Thoracic aorta (tissue), 2 donors: ENCODE results near the gene NNMT. TPM values are rescaled to one million over a fixed set of nuclear protein-coding genes. Genes with fewer than 3 reads are reported as not detected.
A peak's percentile ranks its signal among the peaks of the same experiment; 100 is the strongest.

ENCODE experiments used
- ATAC-seq: fragments of 150-250 bp; one replicate; pipeline ENCODE4 v1.8.0; 2017; ENCODE audit warnings: low read depth; ENCODE audit not compliant: insufficient number of reproducible peaks, low FRiP score
- DNase-seq: peaks from one replicate; pipeline ENCODE4 v3.0.0-alpha.2; 2020; ENCODE audit warnings: low spot score
- H3K27ac ChIP-seq, 2 donors: fragments of 200-600 bp; sonication (generic); 1 replicate in 1 of 2; 2 replicates in 1 of 2; pipeline ENCODE4 v1.5.1; 2016; ENCODE audit warnings: mild to moderate bottlenecking in 2 of 2, moderate library complexity in 2 of 2
- H3K27me3 ChIP-seq: fragments of 200-600 bp; sonication (generic); replicated peaks from 2 replicates; pipeline ENCODE4 v1.6.0; 2016; ENCODE audit warnings: mild to moderate bottlenecking; ENCODE audit not compliant: insufficient read depth
- H3K36me3 ChIP-seq: fragments of 200-600 bp; sonication (generic); one replicate; pipeline ENCODE4 v1.5.1; 2016
- H3K4me1 ChIP-seq, 2 donors: fragments of 200-600 bp; sonication (generic); 1 replicate in 1 of 2; 2 replicates in 1 of 2; pipeline versions ENCODE4 v1.5.1 to v1.6.0; 2016; ENCODE audit warnings: low read depth in 2 of 2, mild to moderate bottlenecking in 1 of 2; ENCODE audit not compliant: control insufficient read depth in 1 of 2
- H3K4me3 ChIP-seq: fragments of 200-600 bp; sonication (generic); 2 replicates; pipeline ENCODE4 v1.5.1; 2016; ENCODE audit warnings: mild to moderate bottlenecking
- H3K9me3 ChIP-seq: fragments of 200-600 bp; sonication (generic); 2 replicates; pipeline ENCODE4 v1.5.1; 2016
- CTCF ChIP-seq: fragments of 200-600 bp; sonication (generic); IDR thresholded peaks from one replicate; pipeline ENCODE4 v1.5.1; 2019; ENCODE audit warnings: antibody characterized with exemption
- total RNA-seq, 2 donors: library from RNA; depleted of rRNA; stranded (reverse); fragments of >200 nt; gene quantifications; one replicate each; pipeline versions ENCODE4 v1.1.0 to v1.2.3, GENCODE V29; 2016

The NNMT gene
- total RNA-seq, 2 donors from 2014 or later: 583 to 1,213 TPM

- TF ChIP-seq CTCF: no peak
- H3K4me3 ChIP-seq: peak overlapping the region; percentile 33
- peak overlapping the region; percentile 67 to 95 for H3K27ac ChIP-seq
- no peaks in the 10 kb centered on the region for H3K36me3 ChIP-seq
- peaks cover 46 to 59% of the 10 kb centered on the region in 2 donors for H3K4me1 ChIP-seq
- DNase-seq (no peak), ATAC-seq (peak; percentile 88)
- H3K9me3 ChIP-seq: no peaks in the 10 kb centered on the region
- no peaks in the 10 kb centered on the region for H3K27me3 ChIP-seq
Measured at GRCh38 chr11:114321621-114322257, 25.5 kb downstream of the NNMT start.

- peak overlapping the region; percentile 62 to 95 for H3K27ac ChIP-seq
- no peak for TF ChIP-seq CTCF
- H3K4me3 ChIP-seq: no peak overlapping the region
- H3K9me3 ChIP-seq: no peaks in the 10 kb centered on the region
- no peaks in the 10 kb centered on the region for H3K27me3 ChIP-seq
- no peak for ATAC-seq
- DNase-seq: no peak
- no peaks in the 10 kb centered on the region for H3K36me3 ChIP-seq
- H3K4me1 ChIP-seq: peaks cover 37 to 47% of the 10 kb centered on the region in 2 donors
Measured at GRCh38 chr11:114322934-114323333, 26.7 kb downstream of the NNMT start.

GRCh38 chr11:114326151-114326550 is 30.0 kb downstream of the NNMT start:
- Histone ChIP-seq H3K9me3 (peaks cover 9% of the 10 kb centered on the region), H3K4me3 (no peak overlapping the region), H3K27me3 (no peaks in the 10 kb centered on the region), H3K27ac (no peak overlapping the region), H3K4me1 (peaks cover 14 to 16% of the 10 kb centered on the region in 2 donors), H3K36me3 (no peaks in the 10 kb centered on the region)
- DNase-seq (no peak), ATAC-seq (no peak)
- no peak for TF ChIP-seq CTCF

- Histone ChIP-seq H3K36me3 (no peaks in the 10 kb centered on the region), H3K4me1 (peaks cover 10% of the 10 kb centered on the region in 2 donors), H3K27ac (no peak overlapping the region), H3K9me3 (peaks cover 9% of the 10 kb centered on the region), H3K27me3 (no peaks in the 10 kb centered on the region), H3K4me3 (no peak overlapping the region)
- ATAC-seq (no peak), DNase-seq (no peak)
- no peak for TF ChIP-seq CTCF
Measured at GRCh38 chr11:114326776-114327175, 30.6 kb downstream of the NNMT start.

- no peak for TF ChIP-seq CTCF
- no peak for ATAC-seq
Measured at GRCh38 chr11:114330373-114330772, 34.2 kb downstream of the NNMT start.

More at GRCh38 chr11:114330373-114330772, 34.2 kb downstream of the NNMT start:
- Histone ChIP-seq H3K27ac (no peak overlapping the region), H3K36me3 (no peaks in the 10 kb centered on the region), H3K4me3 (no peak overlapping the region), H3K4me1 (no peaks in the 10 kb centered on the region), H3K27me3 (no peaks in the 10 kb centered on the region), H3K9me3 (peaks cover 9% of the 10 kb centered on the region)
- DNase-seq: no peak
